Endothelial cell of umbilical vein (primary cell): Measurements from ENCODE around the gene CCSAP. TPM values are rescaled to one million over a fixed set of nuclear protein-coding genes. Genes with fewer than 3 reads are reported as not detected.

Source experiments
- BruUV-seq: library from RNA; stranded (reverse); fragments of 400-500 nt; replicated peaks from 2 replicates; lab custom pipeline; 2021; lab: Mats Ljungman, UMichigan
- CTCF ChIA-PET: fragments of 300-600, 350-600 bp; sonication (Branson Sonifier 250); formaldehyde crosslinking; loops from one replicate; lab custom pipeline; 2021; ENCODE audit warnings: antibody characterized with exemption, inconsistent platforms; lab: Charles Lee
- POLR2A ChIA-PET: fragments of 300-600, 350-600 bp; sonication (Branson Sonifier 250); formaldehyde crosslinking; loops from one replicate; lab custom pipeline; 2021; ENCODE audit warnings: antibody characterized with exemption, inconsistent platforms; lab: Charles Lee
- DNase-seq: peaks from one replicate; pipeline ENCODE4 v3.0.0-alpha.2; 2011; ENCODE audit warnings: low read depth, low spot score
- FAIRE-seq: peaks from 2 replicates; lab custom pipeline; 2011; peaks lifted over from hg19 to GRCh38; lab: Jason Lieb, UNC
- H2AFZ ChIP-seq: 2 replicates; pipeline ENCODE4 v1.6.0; 2012; ENCODE audit warnings: low read depth, low read length, control low read depth, inconsistent platforms
- H3K27ac ChIP-seq: 2 replicates; pipeline ENCODE4 v1.5.1; 2011; ENCODE audit warnings: low read depth, mild to moderate bottlenecking, control low read depth, low read length, moderate library complexity; ENCODE audit not compliant: insufficient read depth
- H3K27me3 ChIP-seq, 2 experiments: 2 replicates each; pipeline versions ENCODE4 v1.6.0 to v1.6.1; 2011; ENCODE audit warnings: low read length in 2 of 2, mixed read lengths in 1 of 2; ENCODE audit not compliant: control insufficient read depth in 2 of 2, insufficient read depth in 2 of 2
- H3K36me3 ChIP-seq, 2 experiments: 2 replicates in 1 of 2; 3 replicates in 1 of 2; pipeline ENCODE4 v1.5.1; 2011; ENCODE audit warnings: low read length in 2 of 2, mild to moderate bottlenecking in 1 of 2, moderate library complexity in 1 of 2; ENCODE audit not compliant: control insufficient read depth in 2 of 2, insufficient read depth in 2 of 2; ENCODE audit errors: extremely low read depth in 1 of 2
- H3K4me1 ChIP-seq: 3 replicates; pipeline ENCODE4 v1.5.1; 2011; ENCODE audit warnings: mild to moderate bottlenecking, low read length; ENCODE audit not compliant: control insufficient read depth, insufficient read depth; ENCODE audit errors: extremely low read depth
- H3K4me2 ChIP-seq: 2 replicates; pipeline ENCODE4 v1.6.1; 2011; ENCODE audit warnings: low read length, control low read depth, mixed read lengths; ENCODE audit not compliant: insufficient read depth
- H3K4me3 ChIP-seq, 3 experiments: fragments of 200-600 bp in 1 of 3; sonication (generic), shearing (Covaris generic) in 1 of 3; replicated peaks in 1 of 3; 2 replicates each; pipeline ENCODE4 v1.5.1; 2011 to 2016; ENCODE audit warnings: control low read depth in 3 of 3, low read length in 3 of 3, mild to moderate bottlenecking in 2 of 3, inconsistent platforms in 1 of 3, low read depth in 1 of 3, moderate library complexity in 1 of 3; ENCODE audit not compliant: insufficient read depth in 1 of 3
- H3K79me2 ChIP-seq: 2 replicates; pipeline ENCODE4 v1.6.0; 2012; ENCODE audit warnings: low read length, inconsistent platforms; ENCODE audit not compliant: control insufficient read depth, insufficient read depth
- H3K9ac ChIP-seq: replicated peaks from 2 replicates; pipeline ENCODE3; 2011; ENCODE audit warnings: low read length, control low read depth; ENCODE audit not compliant: insufficient read depth; ENCODE audit errors: extremely low read depth
- H3K9me1 ChIP-seq: replicated peaks from 3 replicates; pipeline ENCODE4 v1.6.0; 2011; ENCODE audit warnings: mild to moderate bottlenecking, low read length; ENCODE audit not compliant: control insufficient read depth, insufficient read depth; ENCODE audit errors: extremely low read depth
- H3K9me3 ChIP-seq: replicated peaks from 2 replicates; pipeline ENCODE4 v1.5.1; 2012; ENCODE audit warnings: low read length, inconsistent platforms; ENCODE audit not compliant: control insufficient read depth, insufficient read depth
- H4K20me1 ChIP-seq: replicated peaks from 2 replicates; pipeline ENCODE3; 2011; ENCODE audit warnings: mild to moderate bottlenecking, low read length; ENCODE audit not compliant: control insufficient read depth, insufficient read depth; ENCODE audit errors: extremely low read depth
- CTCF ChIP-seq, 2 donors: IDR thresholded peaks; 1 replicate in 1 of 2; 2 replicates in 1 of 2; pipeline ENCODE4 v1.5.1; 2011; ENCODE audit warnings: low read length in 2 of 2, mild to moderate bottlenecking in 2 of 2, moderate library complexity in 2 of 2, control low read depth in 1 of 2, inconsistent platforms in 1 of 2, low read depth in 1 of 2; ENCODE audit not compliant: insufficient read depth in 1 of 2; ENCODE audit errors: extremely low read depth in 1 of 2
- EZH2 ChIP-seq: IDR thresholded peaks from 2 replicates; pipeline ENCODE4 v1.6.1; 2012; ENCODE audit warnings: borderline replicate concordance, low read depth, mild to moderate bottlenecking, moderate library complexity, low read length, inconsistent platforms; ENCODE audit not compliant: severe bottlenecking
- FOS ChIP-seq: IDR thresholded peaks from 2 replicates; pipeline ENCODE4 v1.6.1; 2011; ENCODE audit warnings: mild to moderate bottlenecking, low read length, moderate library complexity, borderline replicate concordance; ENCODE audit not compliant: insufficient read depth
- GATA2 ChIP-seq: IDR thresholded peaks from 2 replicates; pipeline ENCODE4 v1.7.0; 2011; ENCODE audit warnings: low read depth, mild to moderate bottlenecking, moderate library complexity, mixed read lengths, low read length; ENCODE audit not compliant: insufficient read length, insufficient read depth
- JUN ChIP-seq: IDR thresholded peaks from 2 replicates; pipeline ENCODE4 v1.6.1; 2011; ENCODE audit warnings: borderline replicate concordance, low read depth; ENCODE audit not compliant: insufficient read length, insufficient read depth
- MYC ChIP-seq: IDR thresholded peaks from one replicate; pipeline ENCODE4 v1.6.1; 2011; ENCODE audit warnings: mild to moderate bottlenecking, low read depth, low read length
- POLR2A ChIP-seq: IDR thresholded peaks from 2 replicates; pipeline ENCODE4 v1.6.1; 2012; ENCODE audit warnings: low read depth, mild to moderate bottlenecking, control low read depth, low read length
- POLR2AphosphoS5 ChIP-seq: IDR thresholded peaks from 2 replicates; pipeline ENCODE4 v1.6.1; 2012; ENCODE audit warnings: low read depth, mild to moderate bottlenecking, control low read depth, low read length, moderate library complexity; ENCODE audit not compliant: insufficient read depth
- dilution Hi-C: fragments of 300-500 bp; cut with MboI; formaldehyde crosslinking; loops from one replicate; pipeline ENCODE4 v1.15.0; 2019; ENCODE audit warnings: low sequenced_read_pairs; ENCODE audit not compliant: extremely low pct_ligation_motif_present
- intact Hi-C: fragments of 100-400 bp; cut with micrococcal nuclease; formaldehyde crosslinking; loops from one replicate; pipeline ENCODE4 v1.10.0; 2022
- polyA plus RNA-seq, 4 experiments: library from polyadenylated mRNA; depleted of rRNA in 3 of 4; stranded (reverse) in 3 of 4; unstranded in 1 of 4; fragments of >200 nt; gene quantifications; 2 replicates each; pipeline versions ENCODE4 v1.2.1 to v1.2.3, GENCODE V29; 2011 to 2012; ENCODE audit warnings: missing spikeins in 1 of 4
- total RNA-seq: library from RNA; stranded (reverse); gene quantifications from 2 replicates; pipeline ENCODE4 v1.2.3, GENCODE V29; 2021
- TF ChIP-seq, protein P1 (sequence below): IDR thresholded peaks from 2 replicates; pipeline ENCODE4 v1.6.1; 2011; ENCODE audit not compliant: insufficient read depth, insufficient read length

Gene CCSAP
- total and polyA plus RNA-seq, 2 donors (not counting 3 experiments of a cell fraction or from before 2014, with no cell fraction given) = 1.3 to 5.7 TPM

GRCh38 chr1:229323201-229323600 lies 19.6 kb downstream of the CCSAP start:
- Histone ChIP-seq H3K79me2 (no peaks in the 10 kb centered on the region), H3K27me3 (no peaks in the 10 kb centered on the region), H3K9me3 (no peaks in the 10 kb centered on the region), H3K9ac (no peak overlapping the region), H3K4me1 (no peaks in the 10 kb centered on the region), H3K27ac (no peak overlapping the region), H3K4me3 (no peak overlapping the region), H4K20me1 (no peaks in the 10 kb centered on the region), H3K36me3 (peaks cover 5 to 8% of the 10 kb centered on the region in 2 experiments), H2AFZ (no peak overlapping the region), H3K9me1 (no peaks in the 10 kb centered on the region), H3K4me2 (no peak overlapping the region)
- POLR2A ChIA-PET = no interaction called here
- no peak for FAIRE-seq
- CTCF ChIA-PET = interaction anchor here (0.8 kb wide), 1 partner anchor 159 kb away, joined by 3 read pairs; no protein-coding TSS in a partner anchor
- dilution Hi-C loops (no loop called here), intact Hi-C loops (loop anchor here (2.0 kb wide), 1 partner anchor 20 kb away; the partner anchor contains the start of gene CCSAP)
- no peak for TF ChIP-seq POLR2A
- TF ChIP-seq POLR2AphosphoS5 = no peak
- TF ChIP-seq, protein P1, sequence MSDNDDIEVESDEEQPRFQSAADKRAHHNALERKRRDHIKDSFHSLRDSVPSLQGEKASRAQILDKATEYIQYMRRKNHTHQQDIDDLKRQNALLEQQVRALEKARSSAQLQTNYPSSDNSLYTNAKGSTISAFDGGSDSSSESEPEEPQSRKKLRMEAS = no peak
- TF ChIP-seq CTCF (IDR thresholded peaks at IDR 0.05; ENCODE audit: extremely low read depth in 1 of 2, insufficient read depth in 1 of 2, low read depth in 1 of 2, low read length in 2 of 2) = no peak
- TF ChIP-seq JUN = no peak
- no peak for TF ChIP-seq FOS
- TF ChIP-seq EZH2 = no peak
- no peak for TF ChIP-seq MYC
- TF ChIP-seq GATA2 = no peak
- no peak for DNase-seq
- no TSS peak for BruUV-seq
